22Rv1 (cell line): ENCODE data around the gene P2RX2.

Source experiments
- ZFX ChIP-seq: fragments of 450-650 bp; IDR thresholded peaks from 2 replicates; pipeline ENCODE4 v1.6.1; 2017; ENCODE audit warnings: antibody characterized with exemption, borderline replicate concordance
- TF ChIP-seq, protein P1 (sequence below): fragments of 450-650 bp; IDR thresholded peaks from 2 replicates; pipeline ENCODE4 v1.5.1; 2017; ENCODE audit warnings: mild to moderate bottlenecking

DNA sequence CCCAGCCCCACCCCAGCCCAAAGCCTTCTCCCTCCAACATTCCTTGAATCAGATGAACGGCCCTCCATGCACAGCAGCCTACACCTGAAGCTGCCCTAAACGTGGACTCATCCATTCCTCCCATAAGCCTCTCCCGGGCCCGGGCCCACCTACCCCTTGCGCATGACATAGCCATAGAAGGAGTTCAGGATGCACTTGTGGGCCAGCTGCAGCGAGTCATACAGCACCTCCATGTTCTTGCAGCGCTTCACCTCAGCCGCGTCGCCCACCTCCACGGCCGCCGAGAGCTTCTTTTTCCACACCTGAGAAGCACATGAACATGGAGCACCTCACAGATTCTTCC is 46.5 kb downstream of the P2RX2 start:
- TF ChIP-seq, protein P1, sequence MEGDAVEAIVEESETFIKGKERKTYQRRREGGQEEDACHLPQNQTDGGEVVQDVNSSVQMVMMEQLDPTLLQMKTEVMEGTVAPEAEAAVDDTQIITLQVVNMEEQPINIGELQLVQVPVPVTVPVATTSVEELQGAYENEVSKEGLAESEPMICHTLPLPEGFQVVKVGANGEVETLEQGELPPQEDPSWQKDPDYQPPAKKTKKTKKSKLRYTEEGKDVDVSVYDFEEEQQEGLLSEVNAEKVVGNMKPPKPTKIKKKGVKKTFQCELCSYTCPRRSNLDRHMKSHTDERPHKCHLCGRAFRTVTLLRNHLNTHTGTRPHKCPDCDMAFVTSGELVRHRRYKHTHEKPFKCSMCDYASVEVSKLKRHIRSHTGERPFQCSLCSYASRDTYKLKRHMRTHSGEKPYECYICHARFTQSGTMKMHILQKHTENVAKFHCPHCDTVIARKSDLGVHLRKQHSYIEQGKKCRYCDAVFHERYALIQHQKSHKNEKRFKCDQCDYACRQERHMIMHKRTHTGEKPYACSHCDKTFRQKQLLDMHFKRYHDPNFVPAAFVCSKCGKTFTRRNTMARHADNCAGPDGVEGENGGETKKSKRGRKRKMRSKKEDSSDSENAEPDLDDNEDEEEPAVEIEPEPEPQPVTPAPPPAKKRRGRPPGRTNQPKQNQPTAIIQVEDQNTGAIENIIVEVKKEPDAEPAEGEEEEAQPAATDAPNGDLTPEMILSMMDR = no peak
- no peak for TF ChIP-seq ZFX
